Activated naive CD4-positive, alpha-beta T cell treated with anti-CD3 and anti-CD28 coated beads for 36 hours (primary cell): ENCODE results near the gene ARFGAP1. TPM values are rescaled to one million over a fixed set of nuclear protein-coding genes. Genes with fewer than 3 reads are reported as not detected.

Experiments
- CTCF ChIA-PET: fragments of 350-600 bp; sonication (Branson Sonifier 250); formaldehyde crosslinking; loops from one replicate; lab custom pipeline; 2021; ENCODE audit warnings: antibody characterized with exemption; lab: Charles Lee
- DNase-seq: peaks from one replicate; pipeline ENCODE4 v3.0.0-alpha.2; 2020
- H3K27ac Mint-ChIP-seq: one replicate; pipeline ENCODE4 v1.8.0; 2021; ENCODE audit warnings: mild to moderate bottlenecking, mixed read lengths
- H3K27me3 Mint-ChIP-seq: one replicate; pipeline ENCODE4 v1.8.0; 2021; ENCODE audit warnings: low read depth, mixed read lengths
- H3K36me3 Mint-ChIP-seq: one replicate; pipeline ENCODE4 v1.8.0; 2021; ENCODE audit warnings: low read depth, mixed read lengths
- H3K4me1 Mint-ChIP-seq: one replicate; pipeline ENCODE4 v1.8.0; 2021; ENCODE audit warnings: low read depth, mixed read lengths
- H3K4me3 Mint-ChIP-seq: one replicate; pipeline ENCODE4 v1.8.0; 2021; ENCODE audit warnings: mild to moderate bottlenecking, moderate library complexity, mixed read lengths
- H3K9me3 Mint-ChIP-seq: one replicate; pipeline ENCODE4 v1.8.0; 2021; ENCODE audit warnings: mixed read lengths
- intact Hi-C: fragments of 100-400 bp; cut with micrococcal nuclease; formaldehyde crosslinking; loops from one replicate; pipeline ENCODE4 v1.15.1; 2023
- total RNA-seq, 2 experiments: library from RNA; stranded (reverse); gene quantifications; one replicate each; pipeline ENCODE4 v1.2.3, GENCODE V29; 2021

Gene ARFGAP1
- total RNA-seq, 2 experiments from 2014 or later = 82.4 to 89.4 TPM

DNA sequence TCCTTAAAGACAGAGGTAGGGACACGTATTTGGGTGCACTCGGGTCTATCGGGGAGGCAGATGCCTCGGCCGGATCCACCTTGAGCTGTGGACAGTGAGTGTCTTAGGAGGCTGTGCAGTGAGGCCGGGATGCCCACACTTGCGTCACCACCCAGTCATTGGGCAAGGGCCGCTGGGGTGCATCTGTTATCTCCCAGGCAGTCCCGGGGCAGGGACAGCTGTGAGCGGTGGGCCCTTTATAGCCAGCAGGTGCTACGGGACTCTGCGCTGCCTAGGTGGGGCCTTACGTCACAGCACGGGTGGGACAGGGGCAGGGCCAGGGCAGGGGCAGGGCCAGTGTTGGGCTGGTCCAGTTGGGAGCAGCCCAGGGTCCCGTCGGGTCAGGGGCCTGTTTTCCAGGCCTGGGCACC, 19.7 kb downstream of the ARFGAP1 start:
- DNase-seq = no peak
- peaks cover 1% of the 10 kb centered on the region for H3K36me3 Mint-ChIP-seq
- peaks cover 4% of the 10 kb centered on the region for H3K27me3 Mint-ChIP-seq
- CTCF ChIA-PET = interaction anchor here (3.6 kb wide), 1 partner anchor 69 kb away, joined by 21 read pairs; no protein-coding TSS in a partner anchor
- H3K9me3 Mint-ChIP-seq = no peaks in the 10 kb centered on the region
- H3K4me3 Mint-ChIP-seq = no peak overlapping the region
- intact Hi-C loops = no loop called here
- peaks cover 1% of the 10 kb centered on the region for H3K4me1 Mint-ChIP-seq
- H3K27ac Mint-ChIP-seq = no peak overlapping the region

DNA sequence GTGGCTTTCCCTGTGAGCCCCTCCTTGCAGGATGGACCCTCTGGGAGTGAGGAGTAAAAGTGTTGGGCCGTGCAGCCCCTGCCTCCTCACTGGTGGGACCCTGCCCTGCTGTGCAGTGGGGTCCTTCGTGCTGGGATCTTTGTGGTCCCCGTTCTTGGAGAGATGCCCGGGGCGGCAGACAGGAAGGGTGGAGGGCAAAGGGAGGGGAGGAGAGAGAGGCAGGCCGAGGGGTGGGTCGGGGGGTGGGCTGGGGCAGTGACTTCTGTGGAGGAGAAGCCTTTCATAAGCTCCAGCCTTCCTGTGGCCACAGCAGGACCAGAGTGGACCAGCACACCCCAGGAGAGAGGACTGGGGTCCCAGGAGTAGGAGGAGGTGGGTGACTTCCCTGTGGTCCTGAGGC, 20.3 kb downstream of the ARFGAP1 start, which contains the start of gene COL20A1:
COL20A1 (plus strand) TSS at position 283 of the 400 bp plus-strand sequence. CDS start 1,922 bp downstream, outside the sequence.
- Mint-ChIP-seq H3K4me1 (peaks cover 1% of the 10 kb centered on the region), H3K9me3 (no peaks in the 10 kb centered on the region), H3K36me3 (peaks cover 1% of the 10 kb centered on the region), H3K27ac (no peak within 1 kb of the TSS), H3K4me3 (no peak within 1 kb of the TSS), H3K27me3 (peaks cover 4% of the 10 kb centered on the region)
- CTCF ChIA-PET = no interaction called here
- no peak for DNase-seq
- intact Hi-C loops = no loop called here

DNA sequence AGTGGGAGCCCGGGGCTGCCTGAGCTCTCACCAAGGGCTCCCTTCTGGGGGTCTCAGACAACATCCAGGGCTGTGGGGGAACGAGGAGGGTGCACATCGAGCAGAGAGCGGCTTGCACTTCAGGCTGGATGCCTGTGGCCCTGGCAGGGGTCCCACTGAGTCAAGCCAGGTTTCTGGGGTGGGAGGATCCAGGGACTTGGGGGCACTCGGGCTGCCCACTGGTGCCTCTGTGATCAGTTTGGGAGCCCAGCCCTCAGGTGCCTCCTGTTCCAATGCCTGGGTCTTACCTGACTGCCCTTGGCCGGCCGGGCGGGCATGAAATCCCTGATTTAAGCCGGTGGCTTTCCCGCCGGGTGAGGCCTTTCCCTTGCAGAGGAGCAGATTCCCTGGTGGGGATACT, 20.8 kb downstream of the ARFGAP1 start:
- CTCF ChIA-PET = no interaction called here
- H3K4me1 Mint-ChIP-seq = peaks cover 1% of the 10 kb centered on the region
- H3K36me3 Mint-ChIP-seq = peaks cover 1% of the 10 kb centered on the region
- no peak overlapping the region for H3K27ac Mint-ChIP-seq
- H3K4me3 Mint-ChIP-seq = no peak overlapping the region
- no peak for DNase-seq
- no peaks in the 10 kb centered on the region for H3K9me3 Mint-ChIP-seq
- H3K27me3 Mint-ChIP-seq = peaks cover 4% of the 10 kb centered on the region
- intact Hi-C loops = no loop called here

DNA sequence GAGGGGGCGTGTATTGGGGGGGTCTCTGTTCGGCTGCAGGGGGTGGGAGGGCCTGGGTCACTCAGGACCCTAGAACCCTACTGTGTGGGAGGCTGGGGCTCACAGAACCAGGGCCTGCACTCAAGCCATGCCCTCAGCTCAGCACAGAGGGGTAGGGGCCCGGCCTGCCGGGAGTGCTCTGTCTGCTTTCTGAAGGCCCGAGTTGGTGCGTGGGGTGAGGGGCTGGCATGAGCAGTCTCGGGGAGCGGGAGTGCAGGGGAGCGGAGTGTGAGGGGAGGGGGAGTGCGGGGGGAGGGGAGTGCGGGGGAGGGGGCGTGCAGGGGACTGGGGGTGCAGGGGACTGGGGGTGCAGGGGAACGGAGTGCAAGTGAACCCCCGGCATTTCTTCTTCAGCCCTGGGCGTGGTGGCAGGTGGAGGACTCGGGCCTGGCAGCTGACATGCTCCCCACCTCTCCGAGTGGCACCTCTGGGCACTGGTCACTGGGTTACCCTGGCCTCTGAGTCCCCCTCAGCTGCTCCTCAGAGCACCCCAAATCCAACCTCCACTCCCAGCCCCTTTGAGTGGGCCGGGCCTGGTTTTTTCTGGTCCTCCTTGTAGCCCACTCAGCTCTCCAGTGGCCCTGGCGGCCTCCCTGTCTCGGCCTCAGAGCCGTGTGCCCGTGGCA, 21.4 kb downstream of the ARFGAP1 start:
- no peak overlapping the region for H3K4me3 Mint-ChIP-seq
- H3K27me3 Mint-ChIP-seq = peaks cover 7% of the 10 kb centered on the region
- H3K27ac Mint-ChIP-seq = no peak overlapping the region
- H3K4me1 Mint-ChIP-seq = peaks cover 1% of the 10 kb centered on the region
- intact Hi-C loops = no loop called here
- no peaks in the 10 kb centered on the region for H3K9me3 Mint-ChIP-seq
- no peak for DNase-seq
- H3K36me3 Mint-ChIP-seq = no peaks in the 10 kb centered on the region
- CTCF ChIA-PET = interaction anchor here (1.2 kb wide), 1 partner anchor 17 kb away, joined by 3 read pairs; no protein-coding TSS in a partner anchor

DNA sequence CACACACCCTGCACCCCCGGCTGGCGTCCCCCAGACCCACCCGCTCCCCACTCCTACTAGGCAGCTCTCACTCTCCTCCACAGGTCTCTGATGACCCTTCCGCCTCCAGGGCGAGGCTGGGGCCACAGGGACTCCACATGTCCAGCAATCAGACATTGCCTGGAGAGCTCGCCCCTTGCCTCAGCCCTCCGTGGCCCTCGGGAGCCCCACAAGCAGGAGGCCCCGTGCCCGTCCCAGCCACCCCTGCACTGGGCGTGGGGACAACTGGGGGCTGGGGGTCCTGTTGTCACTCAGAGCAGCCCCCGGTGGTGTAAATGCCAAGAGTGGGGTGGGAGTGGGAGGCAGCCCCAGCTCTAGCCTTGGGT, 21.9 kb downstream of the ARFGAP1 start:
- no peak for DNase-seq
- Mint-ChIP-seq H3K9me3 (no peaks in the 10 kb centered on the region), H3K36me3 (no peaks in the 10 kb centered on the region), H3K27me3 (peaks cover 8% of the 10 kb centered on the region), H3K4me1 (peaks cover 1% of the 10 kb centered on the region), H3K27ac (no peak overlapping the region), H3K4me3 (no peak overlapping the region)
- intact Hi-C loops = no loop called here
- CTCF ChIA-PET = interaction anchor here (1.0 to 1.2 kb wide), 2 partner anchors 16 to 71 kb away, joined by 3 read pairs; no protein-coding TSS in a partner anchor

DNA sequence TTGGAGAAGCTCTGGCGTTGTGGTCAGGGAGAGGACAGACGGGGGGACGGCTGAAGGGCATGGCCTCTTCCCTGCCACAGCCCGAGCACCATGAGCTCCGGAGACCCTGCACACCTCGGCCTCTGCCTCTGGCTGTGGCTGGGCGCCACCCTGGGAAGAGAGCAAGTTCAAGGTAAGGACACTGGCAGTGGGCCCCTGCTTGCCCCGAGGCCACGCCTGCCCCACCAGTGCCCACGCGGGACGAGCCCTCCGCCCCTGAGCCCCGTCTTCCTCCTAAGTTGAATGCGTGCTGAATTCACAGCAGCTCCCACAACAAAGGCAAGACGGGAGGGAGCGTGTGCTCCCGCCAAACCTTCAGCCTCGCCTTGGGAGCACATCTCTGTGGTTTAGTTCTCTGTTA, 22.4 kb downstream of the ARFGAP1 start:
- Mint-ChIP-seq H3K9me3 (no peaks in the 10 kb centered on the region), H3K27me3 (peaks cover 8% of the 10 kb centered on the region), H3K4me3 (no peak overlapping the region), H3K36me3 (no peaks in the 10 kb centered on the region), H3K27ac (no peak overlapping the region), H3K4me1 (peaks cover 1% of the 10 kb centered on the region)
- intact Hi-C loops = no loop called here
- no peak for DNase-seq
- CTCF ChIA-PET = interaction anchor here (1.0 to 1.2 kb wide), 2 partner anchors 16 to 71 kb away, joined by 3 read pairs; no protein-coding TSS in a partner anchor

DNA sequence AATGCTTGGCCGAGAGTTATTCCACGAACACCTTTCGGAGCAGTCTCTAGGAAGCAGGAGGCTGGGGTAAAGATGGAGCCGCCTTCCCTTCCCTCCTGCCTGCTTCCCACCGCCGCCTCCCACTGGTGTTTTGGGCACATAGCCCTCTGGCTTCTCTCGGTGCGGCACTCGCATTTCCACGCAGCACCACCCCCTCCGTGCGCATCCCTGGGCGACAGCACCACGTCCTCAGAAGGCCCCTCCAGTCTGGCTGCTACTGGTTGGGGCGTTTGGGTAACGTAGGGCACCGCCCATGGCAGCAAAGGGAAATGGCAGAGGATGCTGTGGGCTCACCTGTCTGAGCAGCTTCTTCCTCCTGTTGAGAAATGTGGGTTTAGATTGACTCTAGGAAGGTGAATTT, 22.8 kb downstream of the ARFGAP1 start:
- Mint-ChIP-seq H3K27ac (no peak overlapping the region), H3K9me3 (no peaks in the 10 kb centered on the region), H3K4me3 (no peak overlapping the region), H3K4me1 (peaks cover 1% of the 10 kb centered on the region), H3K36me3 (no peaks in the 10 kb centered on the region), H3K27me3 (peaks cover 8% of the 10 kb centered on the region)
- intact Hi-C loops = no loop called here
- CTCF ChIA-PET = interaction anchor here (1.0 kb wide), 1 partner anchor 72 kb away, joined by 3 read pairs; no protein-coding TSS in a partner anchor
- no peak for DNase-seq

DNA sequence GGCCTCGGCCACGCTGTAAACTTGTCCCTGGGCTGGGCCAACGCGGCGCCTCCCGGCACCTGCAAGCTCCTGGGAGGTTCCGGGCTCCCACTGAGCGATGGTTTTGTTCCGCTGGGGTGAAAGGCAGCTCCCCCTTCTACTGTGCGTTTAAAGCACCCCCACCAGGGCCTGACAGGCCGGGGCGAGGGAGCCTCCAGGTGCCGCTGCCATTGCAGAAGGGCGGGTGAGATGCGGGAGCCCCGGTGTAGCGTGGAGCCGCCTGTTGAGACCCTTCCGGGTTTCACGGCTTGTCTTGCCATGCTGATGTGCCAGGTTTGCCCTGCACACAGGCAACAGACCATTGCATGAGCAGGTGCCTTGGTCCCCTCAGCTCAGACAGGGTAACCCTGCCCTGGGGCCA, 23.2 kb downstream of the ARFGAP1 start:
- CTCF ChIA-PET = no interaction called here
- no peak overlapping the region for H3K4me3 Mint-ChIP-seq
- no peak for DNase-seq
- intact Hi-C loops = no loop called here
- H3K4me1 Mint-ChIP-seq = peaks cover 1% of the 10 kb centered on the region
- H3K27me3 Mint-ChIP-seq = peaks cover 11% of the 10 kb centered on the region
- no peak overlapping the region for H3K27ac Mint-ChIP-seq
- H3K36me3 Mint-ChIP-seq = no peaks in the 10 kb centered on the region
- H3K9me3 Mint-ChIP-seq = no peaks in the 10 kb centered on the region

DNA sequence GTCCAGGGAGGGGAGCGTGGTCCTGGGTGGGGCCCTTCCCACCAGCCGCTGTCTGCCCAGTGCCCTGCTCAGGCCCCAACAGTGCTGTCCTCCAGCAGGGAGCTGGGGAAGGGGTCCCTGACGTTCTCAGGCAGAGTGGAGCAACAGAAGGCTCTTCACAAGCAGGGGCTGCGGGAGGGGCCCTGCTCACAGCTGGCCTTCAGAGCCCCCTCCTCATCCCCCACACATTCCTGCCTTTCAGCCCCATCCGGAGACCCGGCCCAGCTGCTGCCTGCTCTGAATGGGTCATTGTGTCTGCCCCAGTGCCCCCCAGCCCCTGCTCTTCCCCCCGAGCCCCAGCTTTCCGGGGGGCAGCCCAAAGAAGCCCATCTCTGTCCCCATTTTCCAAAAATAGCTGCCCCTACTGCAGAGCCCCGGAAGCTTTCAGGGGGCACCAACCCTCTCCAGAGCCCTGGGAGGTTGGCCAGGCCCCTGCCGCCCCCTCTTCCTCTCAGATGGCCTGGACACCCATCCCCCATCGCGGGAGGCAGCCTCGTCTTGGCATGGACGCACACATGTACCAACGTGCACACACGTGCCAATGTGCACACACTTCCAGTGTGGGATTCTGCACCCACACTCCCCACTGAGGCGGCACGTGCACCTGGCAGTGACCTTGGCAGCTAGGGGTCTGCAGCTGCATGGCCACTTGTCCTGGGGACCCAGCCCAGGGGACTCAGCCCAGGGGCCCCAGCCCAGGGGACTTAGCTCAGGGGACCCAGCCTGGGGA, 24.1 kb downstream of the ARFGAP1 start:
- no peak for DNase-seq
- Mint-ChIP-seq H3K27ac (no peak overlapping the region), H3K36me3 (no peaks in the 10 kb centered on the region), H3K27me3 (peaks cover 15% of the 10 kb centered on the region), H3K4me3 (no peak overlapping the region), H3K4me1 (peaks cover 1% of the 10 kb centered on the region), H3K9me3 (peaks cover 3% of the 10 kb centered on the region)
- intact Hi-C loops = no loop called here
- CTCF ChIA-PET = no interaction called here

DNA sequence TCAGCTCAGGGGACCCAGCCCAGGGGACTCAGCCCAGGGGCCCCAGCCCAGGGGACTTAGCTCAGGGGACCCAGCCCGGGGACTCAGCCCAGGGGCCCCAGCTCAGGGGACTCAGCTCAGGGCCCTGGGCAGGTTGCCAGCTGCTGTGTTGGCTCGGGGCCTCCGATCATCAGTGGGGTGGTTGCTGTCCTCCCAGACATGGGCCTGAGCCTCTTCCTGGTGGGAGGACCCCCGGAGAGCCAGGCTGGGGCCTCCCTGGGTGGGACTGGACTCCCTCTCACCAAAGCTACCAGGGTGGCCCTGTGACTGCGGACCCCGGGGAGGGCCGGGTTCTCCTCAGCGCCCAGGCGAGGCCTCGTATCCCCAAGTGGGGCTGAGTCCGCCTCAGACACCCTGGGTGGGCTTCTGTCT, 24.8 kb downstream of the ARFGAP1 start:
- H3K27me3 Mint-ChIP-seq = peaks cover 15% of the 10 kb centered on the region
- DNase-seq = no peak
- H3K27ac Mint-ChIP-seq = no peak overlapping the region
- H3K36me3 Mint-ChIP-seq = no peaks in the 10 kb centered on the region
- intact Hi-C loops = no loop called here
- peaks cover 1% of the 10 kb centered on the region for H3K4me1 Mint-ChIP-seq
- H3K9me3 Mint-ChIP-seq = peaks cover 6% of the 10 kb centered on the region
- CTCF ChIA-PET = no interaction called here
- no peak overlapping the region for H3K4me3 Mint-ChIP-seq

DNA sequence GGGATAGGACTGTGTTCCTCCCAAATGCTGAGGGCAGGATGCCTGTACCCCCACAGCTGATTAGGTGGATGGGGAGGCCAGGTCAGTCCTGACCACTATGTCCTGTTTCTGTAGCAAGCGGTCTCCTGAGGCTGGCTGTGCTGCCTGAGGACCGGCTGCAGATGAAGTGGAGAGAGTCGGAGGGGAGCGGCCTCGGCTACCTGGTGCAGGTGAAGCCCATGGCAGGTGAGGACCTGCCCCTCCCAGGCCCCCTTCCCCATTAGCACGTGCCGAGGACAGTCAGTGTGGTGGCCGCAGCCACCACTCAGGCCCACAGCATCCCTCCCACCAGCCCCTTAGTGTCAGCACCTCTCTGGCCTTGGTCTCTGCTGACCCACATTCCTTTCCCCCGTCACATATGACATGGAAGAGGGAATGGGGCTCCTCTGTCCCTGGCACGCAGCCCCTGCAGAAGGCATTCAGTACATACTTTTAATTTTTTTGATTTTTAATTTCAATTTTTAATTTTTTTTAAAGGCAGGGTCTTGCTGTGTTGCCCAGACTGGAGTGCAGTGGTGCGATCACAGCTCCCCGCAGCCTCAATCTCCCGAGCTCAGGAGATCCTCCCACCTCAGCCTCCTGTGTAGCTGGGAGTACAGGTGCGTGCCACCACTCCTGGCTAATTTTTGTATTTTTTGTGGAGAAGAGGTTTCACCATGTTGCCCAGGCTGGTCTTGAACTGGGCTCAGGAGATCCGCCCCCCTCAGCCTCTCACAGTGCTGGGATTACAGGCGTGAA, 25.4 kb downstream of the ARFGAP1 start:
- H3K27me3 Mint-ChIP-seq = peaks cover 20% of the 10 kb centered on the region

DNA sequence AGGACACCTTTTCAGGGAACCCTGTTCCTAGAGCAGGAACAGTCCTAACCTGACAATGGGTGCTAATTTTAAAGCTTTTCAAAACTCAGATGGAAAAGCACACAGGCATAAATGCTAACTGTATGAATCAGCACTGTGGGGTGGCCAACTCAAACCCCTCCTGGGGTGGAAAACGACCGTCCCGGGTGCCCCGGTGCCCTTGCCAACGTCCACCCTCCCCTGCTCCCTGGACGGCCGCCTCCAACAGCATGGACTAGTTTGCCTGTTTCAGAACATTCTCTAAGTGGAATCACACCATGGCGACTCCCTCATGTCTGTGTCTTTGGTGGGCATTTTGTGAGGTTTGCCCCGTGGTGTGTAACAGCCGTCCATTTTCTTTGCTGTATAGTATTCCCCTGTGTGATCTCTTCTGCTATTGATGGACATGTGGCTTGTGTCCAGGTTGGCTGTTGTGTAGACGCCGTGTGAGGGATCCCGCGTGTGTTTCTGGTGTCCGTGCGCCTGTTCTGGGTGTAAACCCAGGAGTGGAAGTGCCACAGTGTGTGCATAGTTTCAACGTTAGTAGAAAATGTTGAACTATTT, 26.2 kb downstream of the ARFGAP1 start:
- Mint-ChIP-seq H3K27ac (no peak overlapping the region), H3K27me3 (peaks cover 20% of the 10 kb centered on the region), H3K4me1 (peaks cover 1% of the 10 kb centered on the region), H3K36me3 (no peaks in the 10 kb centered on the region), H3K4me3 (no peak overlapping the region), H3K9me3 (peaks cover 6% of the 10 kb centered on the region)
- DNase-seq = no peak
- intact Hi-C loops = no loop called here
- CTCF ChIA-PET = interaction anchor here (0.7 to 1.3 kb wide), 2 partner anchors 81 to 83 kb away, joined by 3 to 4 read pairs; no protein-coding TSS in a partner anchor

More for the DNA sequence above, 25.4 kb downstream of the ARFGAP1 start:
- Mint-ChIP-seq H3K4me1 (peaks cover 1% of the 10 kb centered on the region), H3K36me3 (no peaks in the 10 kb centered on the region), H3K4me3 (no peak overlapping the region), H3K9me3 (peaks cover 6% of the 10 kb centered on the region), H3K27ac (no peak overlapping the region)
- DNase-seq = no peak
- CTCF ChIA-PET = no interaction called here
- intact Hi-C loops = no loop called here
